SK-N-SH treated with all-trans-retinoic acid at 6 μM for 48 hours (cell line): ENCODE measurements around the gene PCDHGB5.

Experiments used
- ARNTL ChIP-seq: fragments of 450-650 bp; formaldehyde crosslinking; IDR thresholded peaks from 2 replicates; pipeline ENCODE4 v1.5.0; 2020; ENCODE audit warnings: low read depth, mild to moderate bottlenecking, moderate library complexity, borderline replicate concordance
- BACH2 ChIP-seq: fragments of 250-450 bp; sonication (Bioruptor Pico); IDR thresholded peaks from 2 replicates; pipeline ENCODE4 v1.9.0; 2021; ENCODE audit warnings: mild to moderate bottlenecking, borderline replicate concordance
- ESRRG ChIP-seq: fragments of 250-450 bp; sonication (Bioruptor Pico); IDR thresholded peaks from 2 replicates; pipeline ENCODE4 v1.6.1; 2021; ENCODE audit warnings: mild to moderate bottlenecking
- GLIS3 ChIP-seq: fragments of 250-450 bp; sonication (Bioruptor Pico); IDR thresholded peaks from 2 replicates; pipeline ENCODE4 v1.5.0; 2020; ENCODE audit warnings: mild to moderate bottlenecking, moderate library complexity
- ISL1 ChIP-seq: fragments of 250-450 bp; sonication (Bioruptor Pico); IDR thresholded peaks from 2 replicates; pipeline ENCODE4 v2.1.2; 2022; ENCODE audit warnings: mild to moderate bottlenecking, moderate library complexity
- OSR1 ChIP-seq: fragments of 250-450 bp; sonication (Bioruptor Pico); IDR thresholded peaks from 2 replicates; pipeline ENCODE4 v1.8.0; 2022; ENCODE audit warnings: moderate library complexity, mild to moderate bottlenecking, inconsistent platforms
- PPARA ChIP-seq: fragments of 250-450 bp; sonication (Bioruptor Pico); IDR thresholded peaks from 2 replicates; pipeline ENCODE4 v1.5.0; 2020; ENCODE audit warnings: mild to moderate bottlenecking, borderline replicate concordance
- RARB ChIP-seq: fragments of 250-450 bp; sonication (Bioruptor Pico); IDR thresholded peaks from 2 replicates; pipeline ENCODE4 v1.8.0; 2021; ENCODE audit warnings: mild to moderate bottlenecking, moderate library complexity
- ZFP3 ChIP-seq: fragments of 250-450 bp; sonication (Bioruptor Pico); IDR thresholded peaks from 2 replicates; pipeline ENCODE4 v1.5.0; 2020; ENCODE audit warnings: mild to moderate bottlenecking, moderate library complexity
- ZFP30 ChIP-seq: fragments of 450-650 bp; formaldehyde crosslinking; IDR thresholded peaks from 2 replicates; pipeline ENCODE4 v1.5.0; 2022; ENCODE audit warnings: mild to moderate bottlenecking, moderate library complexity
- TF ChIP-seq, protein P1 (sequence below): fragments of 250-450 bp; sonication (Bioruptor Pico); IDR thresholded peaks from 2 replicates; pipeline ENCODE4 v1.5.1; 2020; ENCODE audit warnings: low read depth, mild to moderate bottlenecking, moderate library complexity
- TF ChIP-seq, protein P2 (sequence below): fragments of 250-450 bp; sonication (Bioruptor Pico); IDR thresholded peaks from 2 replicates; pipeline ENCODE4 v1.8.0; 2020; ENCODE audit warnings: mild to moderate bottlenecking, moderate library complexity, borderline replicate concordance
- TF ChIP-seq, protein P3 (sequence below): fragments of 250-450 bp; sonication (Bioruptor Pico); IDR thresholded peaks from 2 replicates; pipeline ENCODE4 v1.8.0; 2021; ENCODE audit warnings: low read depth, mild to moderate bottlenecking, moderate library complexity, borderline replicate concordance

DNA sequence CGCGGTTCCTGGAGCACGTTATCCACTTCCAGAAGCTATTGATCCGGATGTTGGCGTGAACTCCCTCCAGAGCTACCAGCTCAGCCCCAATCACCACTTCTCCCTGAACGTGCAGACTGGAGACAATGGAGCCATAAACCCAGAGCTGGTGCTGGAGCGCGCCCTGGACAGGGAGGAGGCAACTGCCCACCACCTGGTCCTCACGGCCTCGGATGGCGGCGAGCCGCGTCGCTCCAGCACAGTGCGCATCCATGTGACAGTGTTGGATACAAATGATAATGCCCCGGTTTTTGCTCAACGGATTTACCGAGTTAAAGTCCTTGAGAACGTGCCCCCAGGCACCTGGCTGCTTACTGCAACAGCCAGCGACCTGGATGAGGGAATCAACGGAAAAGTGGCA lies 5.6 kb downstream of the PCDHGB5 start:
- TF ChIP-seq OSR1 (CRISPR knock-in tag): no peak
- TF ChIP-seq ZFP3 (CRISPR knock-in tag): no peak
- TF ChIP-seq RARB (CRISPR knock-in tag): no peak
- no peak for TF ChIP-seq PPARA
- no peak for TF ChIP-seq ZFP30 (CRISPR knock-in tag)
- TF ChIP-seq ISL1 (CRISPR knock-in tag): no peak
- TF ChIP-seq GLIS3 (CRISPR knock-in tag): no peak
- TF ChIP-seq, protein P1, sequence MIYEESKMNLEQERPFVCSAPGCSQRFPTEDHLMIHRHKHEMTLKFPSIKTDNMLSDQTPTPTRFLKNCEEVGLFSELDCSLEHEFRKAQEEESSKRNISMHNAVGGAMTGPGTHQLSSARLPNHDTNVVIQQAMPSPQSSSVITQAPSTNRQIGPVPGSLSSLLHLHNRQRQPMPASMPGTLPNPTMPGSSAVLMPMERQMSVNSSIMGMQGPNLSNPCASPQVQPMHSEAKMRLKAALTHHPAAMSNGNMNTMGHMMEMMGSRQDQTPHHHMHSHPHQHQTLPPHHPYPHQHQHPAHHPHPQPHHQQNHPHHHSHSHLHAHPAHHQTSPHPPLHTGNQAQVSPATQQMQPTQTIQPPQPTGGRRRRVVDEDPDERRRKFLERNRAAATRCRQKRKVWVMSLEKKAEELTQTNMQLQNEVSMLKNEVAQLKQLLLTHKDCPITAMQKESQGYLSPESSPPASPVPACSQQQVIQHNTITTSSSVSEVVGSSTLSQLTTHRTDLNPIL (CRISPR knock-in tag): no peak
- TF ChIP-seq, protein P2, sequence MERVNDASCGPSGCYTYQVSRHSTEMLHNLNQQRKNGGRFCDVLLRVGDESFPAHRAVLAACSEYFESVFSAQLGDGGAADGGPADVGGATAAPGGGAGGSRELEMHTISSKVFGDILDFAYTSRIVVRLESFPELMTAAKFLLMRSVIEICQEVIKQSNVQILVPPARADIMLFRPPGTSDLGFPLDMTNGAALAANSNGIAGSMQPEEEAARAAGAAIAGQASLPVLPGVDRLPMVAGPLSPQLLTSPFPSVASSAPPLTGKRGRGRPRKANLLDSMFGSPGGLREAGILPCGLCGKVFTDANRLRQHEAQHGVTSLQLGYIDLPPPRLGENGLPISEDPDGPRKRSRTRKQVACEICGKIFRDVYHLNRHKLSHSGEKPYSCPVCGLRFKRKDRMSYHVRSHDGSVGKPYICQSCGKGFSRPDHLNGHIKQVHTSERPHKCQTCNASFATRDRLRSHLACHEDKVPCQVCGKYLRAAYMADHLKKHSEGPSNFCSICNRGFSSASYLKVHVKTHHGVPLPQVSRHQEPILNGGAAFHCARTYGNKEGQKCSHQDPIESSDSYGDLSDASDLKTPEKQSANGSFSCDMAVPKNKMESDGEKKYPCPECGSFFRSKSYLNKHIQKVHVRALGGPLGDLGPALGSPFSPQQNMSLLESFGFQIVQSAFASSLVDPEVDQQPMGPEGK (CRISPR knock-in tag): no peak
- TF ChIP-seq ESRRG (CRISPR knock-in tag): no peak
- TF ChIP-seq BACH2 (CRISPR knock-in tag): no peak
- no peak for TF ChIP-seq ARNTL (CRISPR knock-in tag)
- TF ChIP-seq, protein P3, sequence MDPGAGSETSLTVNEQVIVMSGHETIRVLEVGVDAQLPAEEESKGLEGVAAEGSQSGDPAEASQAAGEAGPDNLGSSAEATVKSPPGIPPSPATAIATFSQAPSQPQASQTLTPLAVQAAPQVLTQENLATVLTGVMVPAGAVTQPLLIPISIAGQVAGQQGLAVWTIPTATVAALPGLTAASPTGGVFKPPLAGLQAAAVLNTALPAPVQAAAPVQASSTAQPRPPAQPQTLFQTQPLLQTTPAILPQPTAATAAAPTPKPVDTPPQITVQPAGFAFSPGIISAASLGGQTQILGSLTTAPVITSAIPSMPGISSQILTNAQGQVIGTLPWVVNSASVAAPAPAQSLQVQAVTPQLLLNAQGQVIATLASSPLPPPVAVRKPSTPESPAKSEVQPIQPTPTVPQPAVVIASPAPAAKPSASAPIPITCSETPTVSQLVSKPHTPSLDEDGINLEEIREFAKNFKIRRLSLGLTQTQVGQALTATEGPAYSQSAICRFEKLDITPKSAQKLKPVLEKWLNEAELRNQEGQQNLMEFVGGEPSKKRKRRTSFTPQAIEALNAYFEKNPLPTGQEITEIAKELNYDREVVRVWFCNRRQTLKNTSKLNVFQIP (CRISPR knock-in tag): no peak
